Activated naive CD4-positive, alpha-beta T cell treated with anti-CD3 and anti-CD28 coated beads, Interleukin-2, amount 50 U/mL, for 72 hours (primary cell): ENCODE data around the gene RASAL1. TPM values are rescaled to one million over a fixed set of nuclear protein-coding genes. Genes with fewer than 3 reads are reported as not detected.

ENCODE experiments used
- ATAC-seq, 2 donors: fragments of 150-1000 bp; cut with Tn5 transposase; 2 replicates each; pipeline ENCODE4 v1.10.0; 2021; ENCODE audit warnings: mild to moderate bottlenecking in 2 of 2, moderate library complexity in 2 of 2
- DNase-seq, 2 donors: peaks; one replicate each; pipeline ENCODE4 v3.0.0; 2021 to 2022; ENCODE audit warnings: low spot score in 2 of 2
- H3K27ac Mint-ChIP-seq, 2 donors: one replicate each; pipeline ENCODE4 v1.8.0; 2022; ENCODE audit warnings: mild to moderate bottlenecking in 2 of 2, mixed read lengths in 2 of 2
- H3K36me3 Mint-ChIP-seq, 2 donors: one replicate each; pipeline ENCODE4 v1.8.0; 2022; ENCODE audit warnings: mixed read lengths in 2 of 2
- H3K9me3 Mint-ChIP-seq, 2 donors: one replicate each; pipeline ENCODE4 v1.8.0; 2022; ENCODE audit warnings: mixed read lengths in 2 of 2
- total RNA-seq, 2 donors: library from RNA; stranded (reverse); gene quantifications; one replicate each; pipeline ENCODE4 v1.2.3, GENCODE V29; 2022

The RASAL1 gene
- total RNA-seq, 2 donors from 2014 or later: 9.8 to 15.1 TPM

DNA sequence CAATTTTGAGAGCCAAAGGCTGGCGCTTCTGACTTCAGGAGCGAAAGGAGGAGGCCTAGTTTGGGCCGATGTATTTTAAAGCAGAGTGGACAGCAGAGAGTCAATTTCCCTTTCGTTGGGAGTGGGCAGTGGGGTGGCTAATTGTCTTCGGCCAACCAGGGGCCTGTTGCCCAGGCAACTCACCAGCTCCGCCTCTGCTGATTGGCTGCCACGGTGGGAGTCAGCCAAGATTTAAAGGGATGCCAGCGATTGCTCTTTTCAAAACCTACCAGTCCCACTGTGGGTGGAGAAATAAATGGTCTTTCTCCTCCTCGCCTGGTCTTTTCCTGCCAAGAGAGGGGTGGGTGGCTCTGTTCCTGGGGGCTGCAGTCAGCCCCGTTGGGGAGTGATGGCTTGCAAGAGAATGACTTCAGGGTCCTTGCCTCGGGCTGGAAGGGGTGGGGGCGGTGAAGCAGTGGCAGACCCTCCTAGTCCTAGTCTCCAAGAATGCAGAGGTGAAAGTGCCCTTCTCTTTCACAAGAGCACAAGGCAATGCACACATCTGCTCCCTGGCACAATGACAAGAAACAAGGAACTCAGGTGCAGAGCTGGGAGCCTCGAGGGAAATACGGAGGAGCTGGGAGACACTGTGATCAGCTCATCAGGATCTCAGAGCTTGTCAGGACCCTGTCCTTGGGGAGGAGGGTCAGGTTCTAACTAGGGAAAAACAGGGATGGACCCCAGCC, 37.7 kb downstream of the RASAL1 start:
- Mint-ChIP-seq H3K36me3 (no peaks in the 10 kb centered on the region), H3K9me3 (no peaks in the 10 kb centered on the region), H3K27ac (peak overlapping the region in 1 of 2 donors; percentile 70)
- DNase-seq (no peak), ATAC-seq (peak in 1 of 2 donors; percentile 8)

DNA sequence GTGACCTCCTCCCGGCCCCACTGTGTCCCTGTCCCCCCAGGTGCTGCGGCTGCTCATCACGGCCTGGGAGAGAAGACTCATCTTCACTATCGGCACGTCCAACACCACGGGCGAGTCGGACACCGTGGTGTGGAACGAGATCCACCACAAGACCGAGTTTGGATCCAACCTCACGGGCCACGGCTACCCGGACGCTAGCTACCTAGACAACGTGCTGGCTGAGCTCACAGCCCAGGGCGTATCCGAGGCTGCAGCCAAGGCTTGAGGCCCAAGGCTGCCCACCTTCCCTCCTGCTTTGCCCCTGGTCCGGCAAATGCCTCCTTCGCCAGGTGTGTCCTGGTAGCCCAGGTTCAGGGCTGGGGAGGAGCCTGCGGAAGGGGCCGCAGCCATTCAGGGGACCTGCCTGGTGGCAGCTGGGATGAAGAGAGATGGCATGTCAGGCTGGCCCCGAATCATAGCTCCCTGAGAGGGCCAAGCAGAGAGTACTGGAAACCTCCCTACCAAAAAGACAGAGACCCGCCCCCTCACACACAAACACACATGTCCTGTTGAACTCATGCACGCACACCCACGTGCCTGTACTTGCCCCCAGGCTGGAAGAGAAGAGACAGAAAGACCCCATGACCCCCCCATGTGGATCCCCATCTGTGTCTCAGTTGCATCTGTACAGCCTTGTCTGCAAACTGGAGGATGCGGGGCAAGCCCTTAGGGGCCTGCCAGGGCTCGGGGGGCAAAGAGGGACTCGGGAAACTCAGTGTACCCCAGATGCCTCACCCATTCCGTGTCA, 38.7 kb downstream of the RASAL1 start:
- Mint-ChIP-seq H3K27ac (no peak overlapping the region), H3K36me3 (no peaks in the 10 kb centered on the region), H3K9me3 (no peaks in the 10 kb centered on the region)
- no peak for ATAC-seq
- DNase-seq: no peak

DNA sequence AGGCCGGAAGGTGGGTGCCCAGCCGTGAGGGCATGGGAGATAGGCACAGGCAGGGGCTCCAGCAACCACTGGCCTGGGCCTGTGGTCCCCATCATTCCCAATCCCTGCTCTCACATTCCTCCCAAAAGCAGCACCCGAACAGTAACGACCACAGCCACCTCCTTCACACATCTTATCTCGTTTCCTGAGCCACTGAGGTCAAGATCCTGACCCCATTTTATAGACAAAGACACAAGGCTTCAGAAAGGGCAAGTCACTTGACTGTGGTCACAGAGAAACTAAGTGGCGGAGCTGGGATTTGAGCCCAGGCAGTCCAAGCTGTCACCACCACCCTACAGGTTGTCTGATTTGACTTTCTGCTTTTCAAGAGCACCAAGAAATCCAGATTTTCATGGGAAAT, 40.2 kb downstream of the RASAL1 start:
- Mint-ChIP-seq H3K36me3 (no peaks in the 10 kb centered on the region), H3K9me3 (no peaks in the 10 kb centered on the region), H3K27ac (peak overlapping the region in 1 of 2 donors; percentile 1)
- ATAC-seq (no peak), DNase-seq (no peak)

DNA sequence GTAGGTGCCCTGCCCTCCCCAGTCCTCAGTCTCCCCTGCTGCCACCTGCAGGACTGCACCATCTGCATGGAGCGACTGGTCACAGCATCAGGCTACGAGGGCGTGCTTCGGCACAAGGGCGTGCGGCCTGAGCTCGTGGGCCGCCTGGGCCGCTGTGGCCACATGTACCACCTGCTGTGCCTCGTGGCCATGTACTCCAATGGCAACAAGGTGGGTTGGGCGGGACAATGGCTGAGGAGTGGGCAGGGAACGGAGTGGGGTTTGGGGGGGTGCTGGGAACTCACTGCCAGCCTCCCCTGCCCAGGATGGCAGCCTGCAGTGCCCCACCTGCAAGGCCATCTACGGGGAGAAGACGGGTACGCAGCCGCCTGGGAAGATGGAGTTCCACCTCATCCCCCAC, 40.8 kb downstream of the RASAL1 start:
- DNase-seq: no peak
- Mint-ChIP-seq H3K36me3 (no peaks in the 10 kb centered on the region), H3K9me3 (no peaks in the 10 kb centered on the region), H3K27ac (no peak overlapping the region)
- no peak for ATAC-seq

DNA sequence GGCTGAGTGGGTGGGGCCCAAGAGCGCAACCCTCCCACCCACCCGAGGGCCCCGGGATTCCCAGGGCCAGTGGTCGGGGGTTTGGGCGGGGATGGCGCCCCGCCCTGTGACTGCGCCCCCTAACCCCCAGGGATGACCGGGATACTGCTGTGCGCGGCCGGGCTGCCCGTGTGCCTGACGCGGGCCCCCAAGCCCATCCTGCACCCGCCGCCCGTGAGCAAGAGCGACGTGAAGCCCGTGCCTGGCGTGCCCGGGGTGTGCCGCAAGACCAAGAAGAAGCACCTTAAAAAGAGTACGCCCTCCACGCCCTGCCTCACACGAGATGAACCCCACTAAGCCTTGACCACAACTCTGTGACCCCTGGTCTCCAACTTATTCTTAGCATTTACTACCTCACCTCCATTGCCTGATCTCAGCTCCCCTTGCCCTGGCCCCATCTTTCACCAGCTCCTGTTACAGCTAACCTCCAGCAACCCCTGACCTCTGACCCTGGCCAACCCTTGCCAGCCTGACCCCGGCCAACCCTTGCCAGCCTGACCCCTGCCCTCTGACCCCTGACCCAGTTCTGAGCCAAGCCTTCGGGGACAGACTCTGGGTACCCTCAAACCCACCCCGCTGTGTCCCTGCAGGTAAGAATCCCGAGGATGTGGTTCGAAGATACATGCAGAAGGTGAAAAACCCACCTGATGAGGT, 42.0 kb downstream of the RASAL1 start:
- no peak overlapping the region for H3K27ac Mint-ChIP-seq
- H3K36me3 Mint-ChIP-seq: no peaks in the 10 kb centered on the region
- no peaks in the 10 kb centered on the region for H3K9me3 Mint-ChIP-seq
- DNase-seq (no peak), ATAC-seq (no peak)

DNA sequence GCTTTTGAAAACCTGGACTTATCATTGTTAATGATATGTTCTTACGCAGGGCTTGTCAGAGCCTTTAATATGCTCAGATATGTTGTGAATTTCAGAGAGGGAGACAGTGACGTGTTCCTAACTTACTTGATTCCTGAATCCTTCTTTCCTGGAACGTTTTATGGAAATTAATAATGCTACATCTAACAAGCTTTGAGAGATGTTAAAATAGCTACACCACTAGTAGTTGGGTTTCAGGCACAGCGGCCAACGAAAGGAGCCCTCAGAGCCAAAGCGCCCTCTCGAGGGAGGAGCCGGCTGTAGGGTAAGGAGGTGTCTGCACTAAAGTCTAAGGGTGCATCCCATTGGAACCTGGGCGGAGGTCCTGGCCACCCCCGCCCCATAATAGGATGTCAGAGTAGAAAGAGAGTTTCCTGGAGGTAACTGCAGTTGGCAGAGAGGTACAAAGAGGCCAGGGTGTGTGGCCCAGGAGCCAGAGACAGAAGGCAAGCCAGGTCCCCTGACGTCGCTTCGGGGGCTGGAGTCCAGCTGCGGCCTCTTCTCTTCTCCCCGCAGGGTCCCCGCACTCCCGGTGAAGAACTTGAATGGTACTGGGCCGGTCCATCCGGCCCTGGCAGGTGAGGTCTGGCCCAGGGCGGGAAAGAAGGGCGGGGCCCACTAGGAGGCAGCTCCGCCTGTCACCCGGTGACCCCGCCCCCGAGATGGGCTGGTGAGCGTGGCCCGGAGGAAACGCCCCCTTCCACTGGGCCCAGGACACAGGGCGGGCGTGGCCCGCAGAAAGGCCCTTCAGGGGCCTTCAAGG, 42.8 kb downstream of the RASAL1 start:
- no peak for ATAC-seq
- DNase-seq: no peak
- Mint-ChIP-seq H3K27ac (no peak overlapping the region), H3K36me3 (no peaks in the 10 kb centered on the region), H3K9me3 (no peaks in the 10 kb centered on the region)

DNA sequence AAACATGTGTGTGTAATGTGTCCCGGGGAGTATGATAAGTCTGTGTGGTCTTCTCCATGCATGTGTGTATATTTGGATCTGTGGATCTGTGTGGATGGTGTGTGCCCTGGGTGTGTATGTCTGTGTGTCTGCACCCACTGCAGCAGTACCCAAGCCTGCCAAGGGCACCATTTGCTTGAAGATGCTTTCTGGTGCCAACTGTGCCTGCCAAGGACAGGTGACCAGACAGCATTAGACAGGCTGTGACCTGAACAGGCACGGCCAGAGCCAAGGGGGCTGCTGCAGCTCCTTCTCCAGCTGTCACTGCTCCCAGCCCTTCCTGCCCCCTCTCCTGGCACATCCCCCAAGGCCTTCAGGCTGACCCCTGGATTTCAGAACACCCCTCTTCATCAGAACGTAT, 44.1 kb downstream of the RASAL1 start:
- H3K27ac Mint-ChIP-seq: no peak overlapping the region
- ATAC-seq: no peak

DNA sequence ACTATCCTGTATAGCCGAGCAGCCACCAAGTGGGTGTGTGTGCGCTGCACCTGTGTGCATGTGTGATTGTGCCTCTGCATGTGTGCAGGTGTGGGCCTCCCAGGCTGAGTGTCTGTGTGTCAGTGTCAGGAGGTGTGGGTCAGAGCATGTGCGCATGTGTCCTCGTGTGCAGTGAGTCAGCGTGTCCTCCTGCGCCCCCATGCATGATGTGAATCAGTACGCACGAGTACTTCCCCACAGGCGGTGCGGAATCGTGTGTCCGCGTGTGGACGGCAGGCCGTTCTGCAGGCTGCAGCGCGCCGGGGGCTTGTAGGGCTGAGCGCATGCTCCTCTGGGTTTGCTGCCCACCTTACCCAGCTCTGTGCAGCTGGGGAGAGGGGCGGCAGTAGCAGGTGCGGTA, 44.8 kb downstream of the RASAL1 start:
- Mint-ChIP-seq H3K27ac (no peak overlapping the region), H3K36me3 (no peaks in the 10 kb centered on the region), H3K9me3 (no peaks in the 10 kb centered on the region)
- DNase-seq: no peak
- no peak for ATAC-seq

More for the DNA sequence above, 44.1 kb downstream of the RASAL1 start:
- Mint-ChIP-seq H3K9me3 (no peaks in the 10 kb centered on the region), H3K36me3 (no peaks in the 10 kb centered on the region)
- DNase-seq: no peak

DNA sequence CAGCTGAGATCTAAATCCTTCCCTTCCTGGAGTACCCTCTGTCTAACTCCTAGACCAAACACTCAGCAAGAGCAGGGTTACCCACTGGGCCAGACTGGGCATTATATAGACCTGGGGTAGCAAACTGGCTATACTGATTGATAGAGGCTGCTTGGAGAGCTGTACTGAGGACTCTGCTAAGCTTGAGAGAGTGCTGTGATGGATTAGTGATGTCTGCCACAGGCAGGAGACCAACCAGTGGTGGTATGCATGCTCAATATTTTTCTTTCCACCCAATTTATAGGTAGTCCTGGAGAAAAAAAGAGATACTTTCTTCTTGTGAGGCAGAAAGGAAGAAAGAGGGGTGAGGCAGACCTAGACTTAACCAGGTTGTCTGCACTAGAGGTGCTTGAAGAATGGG, 45.7 kb downstream of the RASAL1 start:
- Mint-ChIP-seq H3K36me3 (no peaks in the 10 kb centered on the region), H3K27ac (peak overlapping the region; percentile 73 to 84), H3K9me3 (no peaks in the 10 kb centered on the region)
- ATAC-seq: peak; percentile 8 to 24
- no peak for DNase-seq

DNA sequence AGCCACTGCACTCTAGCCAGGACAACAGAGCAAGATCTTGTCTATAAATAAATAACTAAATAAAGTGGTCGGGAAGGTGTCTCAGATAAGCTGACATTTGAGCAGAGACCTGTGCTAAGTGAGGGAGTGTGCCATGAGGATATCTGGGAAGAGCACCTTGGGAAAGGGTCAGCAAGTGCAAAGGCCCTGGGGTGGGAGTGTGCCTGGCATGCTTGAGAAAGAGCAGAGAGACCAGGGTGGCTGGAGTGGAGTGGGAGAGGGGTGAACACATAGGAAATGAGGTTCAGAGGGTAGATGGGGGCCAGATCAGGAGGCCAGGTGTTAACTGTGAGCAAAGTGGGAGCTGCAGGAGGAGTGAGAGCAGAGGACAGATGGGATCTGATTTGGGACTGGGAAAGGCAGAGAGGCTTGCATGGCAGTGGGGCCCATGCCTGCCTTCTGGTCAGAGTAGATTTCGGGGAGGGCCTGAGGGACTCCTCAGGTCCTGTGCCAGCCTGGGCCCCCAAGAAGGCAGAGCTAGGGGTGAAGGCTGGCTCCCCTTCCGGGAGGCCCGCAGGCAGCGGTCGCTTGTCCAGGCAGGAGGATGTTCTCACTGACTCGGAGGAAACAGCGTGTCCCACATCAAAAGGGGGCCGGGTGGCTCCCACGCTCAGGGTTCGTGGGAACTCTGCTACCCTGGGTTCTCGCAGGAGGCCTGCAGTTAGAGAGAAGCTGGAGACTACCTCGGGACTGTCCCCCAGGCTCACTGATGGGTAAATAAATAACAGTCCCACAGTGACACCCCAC, 46.4 kb downstream of the RASAL1 start:
- Mint-ChIP-seq H3K36me3 (no peaks in the 10 kb centered on the region), H3K27ac (peak overlapping the region; percentile 73 to 84), H3K9me3 (no peaks in the 10 kb centered on the region)
- DNase-seq (peak in 1 of 2 donors; percentile 51), ATAC-seq (peak; percentile 63)

DNA sequence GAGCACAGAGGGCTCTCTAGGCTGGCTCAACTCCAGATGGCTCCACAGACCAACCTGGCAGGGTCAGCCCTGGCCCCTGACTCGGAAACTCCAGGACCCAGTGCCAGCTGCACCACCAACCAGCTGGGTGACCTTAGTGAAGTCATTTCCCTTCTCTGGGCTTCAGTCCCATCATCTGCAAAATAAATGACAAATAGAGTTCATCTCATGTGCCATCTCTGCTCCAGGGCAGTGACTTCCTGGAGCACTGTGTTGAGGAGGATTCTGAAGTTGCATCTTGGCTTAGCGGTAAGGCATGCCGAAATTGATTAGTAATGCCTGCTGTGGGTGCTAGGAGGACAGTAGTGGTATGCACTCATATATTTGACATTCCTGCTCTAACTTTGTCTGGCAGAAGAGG, 47.5 kb downstream of the RASAL1 start:
- Mint-ChIP-seq H3K9me3 (no peaks in the 10 kb centered on the region), H3K36me3 (no peaks in the 10 kb centered on the region), H3K27ac (peak overlapping the region in 1 of 2 donors; percentile 84)
- no peak for DNase-seq
- ATAC-seq: peak in 1 of 2 donors; percentile 11

DNA sequence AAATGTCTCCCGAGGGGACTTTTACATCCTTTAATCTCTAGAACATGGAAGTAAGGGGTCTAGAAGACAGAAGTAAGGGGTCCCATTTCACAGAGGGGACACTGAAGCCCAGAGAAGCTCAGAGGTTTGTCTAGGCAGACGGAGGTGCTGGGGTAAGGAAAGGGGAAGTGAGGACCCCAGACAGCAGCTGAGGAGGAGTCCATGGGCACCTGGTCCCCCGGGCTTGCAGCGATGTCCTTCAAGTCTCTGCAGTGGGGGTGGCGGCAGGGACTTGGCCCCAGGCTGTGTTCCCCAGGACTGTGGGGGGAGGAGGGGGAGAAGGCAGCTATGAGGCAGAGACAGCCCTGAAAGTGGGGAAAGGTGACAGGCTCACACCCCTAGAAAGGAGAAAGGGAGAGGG, 48.4 kb downstream of the RASAL1 start:
- DNase-seq: no peak

DNA sequence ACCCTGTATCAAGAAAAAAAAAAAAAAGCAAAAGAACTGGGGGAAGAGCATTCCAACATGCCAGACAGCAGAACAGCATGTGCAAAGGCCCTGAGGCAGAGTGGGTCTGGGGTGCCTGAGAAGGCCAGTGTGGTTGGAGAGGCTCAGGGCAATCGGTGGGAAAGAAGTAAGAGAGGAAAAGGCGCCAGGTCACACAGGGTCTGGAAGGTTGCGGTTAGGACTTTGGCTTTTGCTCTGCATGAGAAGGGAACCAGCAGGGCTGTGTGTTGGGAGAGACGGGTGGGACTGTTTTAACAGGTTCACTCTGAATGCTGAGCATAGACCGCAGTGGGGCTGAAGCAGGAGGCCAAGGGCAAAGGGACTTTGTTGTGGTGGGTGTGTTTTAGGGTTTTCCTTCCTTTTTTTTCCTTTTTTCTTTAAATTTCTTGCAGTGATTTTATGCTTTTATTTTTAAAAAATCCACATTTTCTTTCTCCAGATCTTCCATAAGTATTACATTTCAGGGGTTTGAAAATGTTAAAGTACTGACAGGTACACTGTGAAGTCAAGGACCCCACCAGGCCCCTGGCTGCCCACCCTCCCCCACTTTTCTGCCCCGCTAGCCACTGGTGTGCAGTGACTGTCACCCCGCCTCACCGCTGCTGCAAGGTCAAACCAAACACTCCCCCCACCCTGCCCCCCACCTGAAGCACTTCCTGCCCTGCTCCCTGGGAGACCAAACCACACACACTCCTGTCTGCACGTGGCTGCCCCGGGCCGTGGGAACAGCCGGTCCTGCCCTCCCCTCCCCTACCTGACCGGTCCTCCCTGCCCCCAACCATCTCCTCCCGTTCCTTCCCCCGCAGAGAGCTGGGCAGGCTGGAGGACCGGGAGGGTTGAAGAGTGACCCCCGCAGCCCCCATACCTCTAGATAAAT, 49.1 kb downstream of the RASAL1 start:
- ATAC-seq (peak in 1 of 2 donors; percentile 30), DNase-seq (no peak)
- no peaks in the 10 kb centered on the region for H3K9me3 Mint-ChIP-seq
- peak overlapping the region; percentile 65 to 84 for H3K27ac Mint-ChIP-seq
- no peaks in the 10 kb centered on the region for H3K36me3 Mint-ChIP-seq

More for the DNA sequence above, 48.4 kb downstream of the RASAL1 start:
- peak overlapping the region; percentile 39 to 84 for H3K27ac Mint-ChIP-seq
- H3K9me3 Mint-ChIP-seq: no peaks in the 10 kb centered on the region
- no peaks in the 10 kb centered on the region for H3K36me3 Mint-ChIP-seq
- ATAC-seq: no peak

DNA sequence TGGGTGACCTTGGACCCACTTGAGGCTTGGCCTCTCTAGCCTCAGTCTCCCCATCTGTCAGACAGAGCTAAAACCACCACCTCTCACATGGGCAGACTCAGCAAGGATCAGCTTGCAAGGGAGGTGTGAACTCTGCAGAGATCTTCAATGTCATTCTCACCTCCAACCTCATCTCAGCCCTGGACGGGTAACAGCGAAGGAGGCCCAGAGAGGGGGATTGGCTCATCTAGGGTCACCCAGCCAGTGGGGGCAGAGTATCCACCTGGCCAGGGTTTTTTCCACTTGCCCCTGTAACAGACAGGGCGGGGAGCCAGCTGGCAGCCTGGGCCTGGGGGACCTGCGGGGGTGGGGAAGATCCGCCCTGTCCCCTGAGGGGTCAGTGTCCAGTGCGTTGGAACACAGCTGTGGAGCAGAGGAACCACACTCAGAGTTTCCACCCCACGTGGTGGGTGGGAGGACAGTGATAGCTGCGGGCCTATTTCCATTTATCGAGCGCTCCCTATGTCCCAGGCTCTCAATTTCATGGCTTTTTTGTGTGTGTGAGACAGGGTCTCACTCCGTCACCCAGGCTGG, 51.6 kb downstream of the RASAL1 start:
- H3K9me3 Mint-ChIP-seq: no peaks in the 10 kb centered on the region
- H3K36me3 Mint-ChIP-seq: no peaks in the 10 kb centered on the region
- ATAC-seq: no peak
- no peak for DNase-seq
- H3K27ac Mint-ChIP-seq: peak overlapping the region; percentile 64 to 69
